GM18519 (cell line): ENCODE measurements around the gene COPS9.

Source experiments
- ATAC-seq: cut with Tn5 transposase; IDR thresholded peaks from one replicate; pipeline ENCODE4 v1.9.1; 2021; ENCODE audit warnings: mild to moderate bottlenecking, moderate library complexity; ENCODE audit not compliant: unreplicated experiment, low FRiP score

Gene COPS9

GRCh38 chr2:240166761-240167587, 30.9 kb upstream of the COPS9 start:
- no peak for ATAC-seq

DNA sequence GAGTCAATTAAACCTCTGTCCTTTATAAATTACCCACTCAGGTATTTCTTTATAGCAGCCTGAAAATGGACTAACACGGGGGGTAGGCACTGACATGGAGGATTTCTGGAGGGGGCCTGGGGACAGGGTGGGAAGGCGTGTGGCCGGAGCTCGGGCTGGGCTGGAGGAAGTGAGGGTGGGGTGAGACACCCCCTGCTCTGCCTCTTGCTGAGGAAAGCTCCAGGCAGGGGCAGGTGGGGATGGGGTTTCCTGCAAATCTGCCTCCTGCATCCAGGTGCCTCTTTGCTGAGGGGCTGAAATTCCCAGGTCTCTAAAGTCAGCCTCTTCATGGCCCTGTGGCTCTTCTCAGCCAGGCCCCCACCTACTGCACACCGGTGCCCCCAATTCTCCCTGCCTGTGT, 30.1 kb upstream of the COPS9 start:
- ATAC-seq: no peak

DNA sequence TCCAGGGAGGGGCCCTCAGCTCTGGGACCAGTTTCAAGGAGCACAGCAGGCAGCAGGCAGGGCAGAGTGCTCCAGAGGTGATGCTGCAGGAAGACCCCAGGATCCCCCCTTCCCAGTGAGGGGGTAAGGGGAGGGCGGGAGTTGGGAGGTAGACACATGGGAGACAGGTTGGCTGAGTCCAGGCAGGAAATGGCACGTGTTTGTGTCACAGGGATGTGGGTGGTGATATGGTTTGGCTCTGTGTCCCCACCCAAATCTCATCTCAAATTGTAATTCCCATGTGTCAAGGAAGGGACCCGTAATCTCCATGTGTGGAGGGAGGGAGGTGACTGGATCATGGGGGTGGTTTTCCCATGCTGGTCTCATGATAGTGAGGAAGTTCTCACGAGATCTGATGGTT, 29.6 kb upstream of the COPS9 start:
- ATAC-seq: no peak

DNA sequence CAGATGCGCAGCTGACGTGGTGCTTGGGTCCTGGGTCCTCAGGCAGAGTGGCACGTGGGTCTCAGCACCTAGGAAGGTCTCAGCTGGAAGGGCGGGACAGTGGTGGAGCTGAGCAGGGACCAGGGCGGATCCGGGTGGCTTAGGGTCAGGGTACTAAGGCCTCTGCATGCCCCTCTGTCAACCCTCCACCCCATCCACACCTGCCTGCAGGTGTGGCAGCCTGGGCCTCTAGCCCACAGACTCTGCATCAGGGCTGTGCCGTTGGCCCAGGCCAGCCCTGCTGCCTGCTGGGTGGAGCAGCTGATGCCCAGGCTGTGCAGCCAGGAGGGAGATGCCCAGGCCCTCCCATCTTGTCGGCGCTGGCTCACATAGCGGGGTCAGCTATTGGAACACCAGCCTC, 28.9 kb upstream of the COPS9 start:
- ATAC-seq: no peak

DNA sequence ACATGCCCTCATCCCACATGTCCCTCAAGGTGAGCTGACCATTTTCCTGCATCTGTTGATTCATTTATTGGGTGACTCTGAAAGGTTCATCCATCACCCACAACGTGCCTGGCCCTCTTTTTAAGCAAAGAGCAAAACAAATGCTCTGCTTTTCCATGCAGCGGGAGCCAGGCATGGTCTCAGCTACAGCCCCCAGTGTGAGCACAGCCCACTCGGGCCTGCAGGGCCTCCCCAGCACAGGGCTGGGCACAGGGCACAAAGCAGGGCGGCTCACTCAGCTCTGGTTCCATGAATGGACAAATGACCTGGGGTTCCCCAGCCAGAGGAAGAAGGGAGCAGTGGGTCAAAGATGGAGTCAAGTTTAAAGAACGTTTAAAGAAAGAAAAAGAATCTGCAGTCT, 28.5 kb upstream of the COPS9 start:
- no peak for ATAC-seq

GRCh38 chr2:240163844-240164574, 27.9 kb upstream of the COPS9 start:
- ATAC-seq: no peak

DNA sequence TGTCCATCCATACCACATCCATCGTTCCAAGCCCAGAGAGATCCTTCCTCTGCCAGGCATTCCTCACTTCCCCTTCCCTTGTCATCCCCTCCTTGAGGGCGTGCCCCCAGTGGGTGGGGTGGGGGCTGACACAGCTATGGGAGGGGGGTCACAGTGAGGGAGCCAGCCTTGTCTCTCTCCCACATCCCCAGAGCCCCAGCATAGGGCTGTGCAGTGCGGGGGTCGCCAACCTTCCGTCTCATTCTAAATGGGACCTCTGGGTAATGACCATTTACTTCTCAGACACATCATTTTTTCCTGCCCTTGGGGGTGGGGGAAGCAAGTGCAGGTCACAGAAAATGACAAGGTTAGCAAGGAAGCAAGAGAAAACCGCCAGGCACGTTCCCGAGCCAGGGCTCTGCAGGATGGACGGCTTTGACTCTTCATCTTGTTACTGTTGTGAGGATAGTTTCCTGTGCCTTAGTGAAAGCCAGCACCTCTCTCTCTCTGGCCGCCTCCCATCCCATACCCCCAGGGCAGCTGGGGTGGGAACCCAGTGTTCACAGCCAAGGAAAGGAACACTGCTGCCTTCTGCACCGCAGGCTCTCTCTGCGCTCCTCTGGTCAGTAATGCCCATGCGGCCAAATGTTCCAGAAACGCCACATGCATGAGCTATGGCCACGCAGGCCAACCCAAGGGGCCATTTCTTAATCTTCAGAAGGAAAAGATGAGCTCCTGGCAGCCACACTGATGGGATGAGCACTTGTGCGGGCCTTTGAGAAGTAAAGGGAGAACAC, 27.0 kb upstream of the COPS9 start:
- no peak for ATAC-seq

DNA sequence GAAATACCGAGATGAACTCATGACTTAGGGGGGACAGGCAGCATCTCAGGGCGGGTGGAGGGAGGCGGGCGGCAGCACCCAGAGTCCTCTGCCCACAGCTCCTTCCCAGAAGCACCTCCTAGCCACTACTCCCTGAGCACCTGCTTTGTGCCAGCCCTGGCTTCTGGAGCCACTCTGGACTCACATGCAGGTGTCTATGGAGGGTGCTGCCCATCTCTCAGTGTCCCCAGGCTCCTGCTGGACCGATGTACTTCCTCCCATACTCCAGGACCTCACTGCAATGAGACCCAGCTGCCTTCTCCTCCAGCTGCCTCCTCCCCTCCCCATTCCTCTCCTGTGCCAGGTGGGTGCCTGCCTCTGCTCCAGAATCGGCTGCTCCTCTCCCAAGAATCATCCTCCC, 26.4 kb upstream of the COPS9 start:
- no peak for ATAC-seq

DNA sequence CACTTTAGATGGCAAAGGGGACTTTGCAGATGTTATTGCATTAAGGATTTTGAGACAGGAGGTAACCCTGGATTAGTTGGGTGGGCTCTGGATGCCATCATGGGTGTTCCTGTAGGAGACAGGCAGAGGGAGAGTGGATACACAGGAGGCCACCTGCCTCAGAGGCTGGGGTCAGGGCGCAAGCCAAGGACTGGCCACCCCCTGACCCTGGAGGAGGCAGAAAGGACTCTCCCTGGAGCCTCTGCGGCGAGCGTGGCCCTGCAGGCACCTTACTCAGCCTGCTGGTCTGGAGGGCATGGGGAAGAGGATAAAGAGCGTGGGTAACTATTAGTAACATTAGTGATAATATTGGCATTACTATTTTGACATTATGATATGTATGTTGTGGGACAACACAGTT, 25.9 kb upstream of the COPS9 start:
- ATAC-seq: no peak

- ATAC-seq: no peak
Measured at GRCh38 chr2:240161087-240161750, 25.1 kb upstream of the COPS9 start.

DNA sequence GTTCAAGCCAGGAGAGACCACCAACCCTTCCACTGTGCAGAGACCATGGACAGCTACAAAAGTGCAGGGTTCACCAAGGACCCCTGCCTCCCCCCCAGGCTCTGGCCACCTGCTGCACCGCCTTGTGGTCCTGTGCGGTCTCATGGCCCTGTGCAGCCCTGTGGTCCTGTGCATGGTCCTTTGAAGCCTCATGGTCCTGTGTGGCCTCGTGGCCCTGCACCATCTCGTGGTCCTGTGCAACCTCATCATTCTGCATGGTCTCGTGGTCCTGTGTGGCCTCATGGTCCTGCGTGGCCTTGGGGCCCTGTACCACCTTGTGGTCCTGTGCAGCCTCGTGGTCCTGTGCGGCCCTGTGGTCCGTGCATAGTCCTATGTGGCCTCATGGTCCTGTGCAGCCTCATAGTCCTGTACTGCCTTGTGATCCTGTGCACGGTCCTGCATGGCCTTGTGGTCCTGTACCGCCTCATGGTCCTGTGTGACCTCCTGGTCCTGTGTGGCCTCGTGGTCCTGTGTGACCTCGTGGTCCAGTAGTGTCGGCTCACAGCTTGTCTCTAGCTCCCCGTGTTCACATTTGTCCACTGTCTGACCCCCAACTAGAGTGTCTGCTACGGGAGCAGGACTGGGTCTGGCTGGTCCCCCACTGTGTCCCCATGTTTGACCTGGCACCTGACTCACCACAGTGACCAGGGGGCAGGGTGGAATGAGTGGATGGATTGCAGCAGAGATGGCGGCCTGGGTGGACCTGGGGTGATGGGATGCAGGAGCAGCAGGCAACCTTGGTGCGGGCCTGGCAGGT, 24.4 kb upstream of the COPS9 start:
- no peak for ATAC-seq

DNA sequence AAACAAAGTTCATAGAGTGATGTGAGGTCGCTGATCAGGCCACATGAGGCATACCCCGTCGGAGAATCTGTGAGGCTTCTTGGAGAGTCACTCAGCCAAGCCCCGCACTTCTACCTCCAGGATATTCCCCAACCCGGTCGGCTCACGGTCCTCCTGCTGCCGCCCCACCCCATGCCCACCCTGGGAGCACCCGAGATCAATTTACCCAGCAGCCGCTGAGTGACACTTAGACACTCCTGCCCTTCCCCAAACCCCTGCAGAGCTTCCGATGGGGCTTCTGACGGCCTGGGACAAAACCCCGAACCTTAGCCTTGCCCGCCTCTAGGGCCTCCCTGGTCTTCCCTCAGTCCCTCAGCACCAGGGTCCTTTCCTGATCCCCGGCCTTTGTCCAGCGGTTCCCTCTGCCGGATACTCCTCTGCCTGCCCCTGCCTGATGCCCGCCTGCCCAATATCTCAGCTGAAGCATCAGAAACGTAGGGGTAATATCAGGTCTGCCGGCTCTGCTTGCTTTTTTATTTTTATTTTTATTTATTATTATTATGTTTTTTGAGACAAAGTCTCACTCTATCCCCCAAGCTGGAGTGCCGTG, 23.2 kb upstream of the COPS9 start:
- ATAC-seq: no peak

DNA sequence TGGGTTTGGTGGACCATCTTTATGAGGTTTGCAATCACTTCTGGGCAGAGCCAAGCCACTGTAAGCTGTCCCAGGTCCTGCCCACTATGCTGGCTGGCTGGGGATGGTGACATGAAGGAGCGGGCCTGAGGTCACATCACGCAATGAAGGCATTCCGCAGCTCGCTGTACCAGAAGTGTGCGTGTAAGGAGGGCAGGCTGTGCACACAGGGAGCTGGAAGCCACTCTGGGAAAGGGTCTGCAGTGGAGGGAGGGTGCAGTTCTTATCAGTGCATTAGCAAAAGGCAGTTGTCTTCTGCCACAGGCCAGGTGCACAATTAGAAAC, 21.0 kb upstream of the COPS9 start:
- no peak for ATAC-seq

DNA sequence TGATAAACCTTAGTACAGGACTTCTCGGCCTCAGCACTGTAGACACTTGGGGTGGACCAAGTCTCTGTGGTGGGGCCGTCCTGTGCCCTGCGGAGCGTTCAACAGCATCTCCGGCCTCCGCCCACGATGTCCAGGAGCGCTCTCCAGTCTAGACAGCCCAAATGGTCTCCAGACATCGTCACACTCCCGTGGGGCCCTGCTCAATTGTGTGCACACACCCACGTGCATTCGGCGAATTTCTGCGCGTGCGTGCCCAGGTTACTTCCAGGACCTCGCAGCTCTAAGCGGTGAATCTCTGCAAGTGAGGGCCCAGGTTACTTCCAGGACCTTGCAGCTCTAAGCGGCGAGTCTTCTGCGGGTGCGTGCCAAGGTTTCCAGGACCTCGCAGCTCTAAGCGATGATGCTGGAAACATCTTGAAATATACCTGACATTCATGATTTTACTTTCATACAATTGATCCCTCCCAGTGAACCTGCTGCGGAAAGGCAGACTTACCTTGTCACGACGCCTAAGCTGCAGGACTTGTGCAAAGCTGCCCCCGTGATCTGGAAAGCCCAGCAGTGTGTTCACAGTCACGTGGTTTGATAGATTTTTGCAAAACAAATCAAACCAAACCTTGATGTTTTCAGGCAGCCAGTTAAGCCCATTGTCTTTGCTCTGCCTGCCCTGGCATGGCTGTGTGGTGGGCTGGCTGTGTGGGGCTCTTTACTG, 20.5 kb upstream of the COPS9 start:
- ATAC-seq: no peak

- ATAC-seq: no peak
Measured at GRCh38 chr2:240155745-240156390, 19.8 kb upstream of the COPS9 start.

GRCh38 chr2:240155048-240155744, 19.1 kb upstream of the COPS9 start:
- no peak for ATAC-seq

DNA sequence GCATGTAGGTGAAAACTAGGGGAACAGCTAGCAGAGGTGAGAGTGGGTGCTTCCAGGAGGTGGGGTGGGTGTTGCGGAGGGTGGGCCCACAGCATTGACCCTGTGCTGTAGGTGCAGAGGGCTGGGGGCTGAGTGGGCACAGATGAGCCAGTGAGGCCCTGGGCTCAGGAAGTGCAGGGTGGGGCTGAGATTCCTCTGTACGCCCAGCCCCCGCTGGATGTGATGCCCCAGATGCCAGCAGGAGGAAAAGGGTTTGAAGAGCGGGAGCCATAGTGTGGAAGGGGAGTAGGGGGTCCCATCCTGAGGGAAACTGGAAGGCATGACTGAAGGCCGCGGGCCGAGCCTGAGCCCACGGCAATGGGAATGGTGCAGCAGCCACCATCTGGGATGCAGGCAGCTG, 18.5 kb upstream of the COPS9 start:
- ATAC-seq: no peak

GRCh38 chr2:240153418-240153817, 17.3 kb upstream of the COPS9 start:
- ATAC-seq: no peak
